ENCODE data around the gene KIAA1217.
"Not testable (repeated sequence)": the region's sequence is repeated elsewhere in the genome, so short reads cannot be mapped to it uniquely, and the experiment has no call there.

Gene KIAA1217

GRCh38 chr10:24476913-24477701 lies 268.2 kb downstream of the KIAA1217 start:
- Histone ChIP-seq H3K27ac (ENCODE audit: low read depth, low read length) (no peak overlapping the region), H3K27me3 (ENCODE audit: control insufficient read depth in 5 of 5, insufficient read depth in 4 of 5, low read length in 5 of 5) (no peaks in the 10 kb centered on the region), H3K4me1 (ENCODE audit: control insufficient read depth in 5 of 5, insufficient read depth in 5 of 5, low read length in 5 of 5) (no peaks in the 10 kb centered on the region), H3K9ac (ENCODE audit: low read length in 5 of 5) (no peak overlapping the region), H3K9me3 (ENCODE audit: control insufficient read depth in 5 of 5, low read length in 5 of 5) (peaks cover 0 to 4% (median 0%) of the 10 kb centered on the region in 5 donors), H3K4me3 (ENCODE audit: low read depth in 1 of 5, low read length in 5 of 5) (no peak overlapping the region), H3K36me3 (ENCODE audit: control insufficient read depth in 5 of 5, insufficient read depth in 5 of 5, low read length in 5 of 5) (peaks cover 3 to 30% (median 12%) of the 10 kb centered on the region in 5 donors)

GRCh38 chr10:24477915-24478314 lies 269.0 kb downstream of the KIAA1217 start:
- no peak overlapping the region for H3K27ac ChIP-seq (ENCODE audit: low read depth, low read length)
- H3K9ac ChIP-seq (ENCODE audit: low read length in 5 of 5) = no peak overlapping the region
- peaks cover 3 to 27% (median 12%) of the 10 kb centered on the region in 5 donors for H3K36me3 ChIP-seq (ENCODE audit: control insufficient read depth in 5 of 5, insufficient read depth in 5 of 5, low read length in 5 of 5)
- no peaks in the 10 kb centered on the region for H3K27me3 ChIP-seq (ENCODE audit: control insufficient read depth in 5 of 5, insufficient read depth in 4 of 5, low read length in 5 of 5)
- peaks cover 0 to under 1% (median 0%) of the 10 kb centered on the region in 5 donors for H3K4me1 ChIP-seq (ENCODE audit: control insufficient read depth in 5 of 5, insufficient read depth in 5 of 5, low read length in 5 of 5)
- no peak overlapping the region for H3K4me3 ChIP-seq (ENCODE audit: low read depth in 1 of 5, low read length in 5 of 5)
- H3K9me3 ChIP-seq (ENCODE audit: control insufficient read depth in 5 of 5, low read length in 5 of 5) = peaks cover 0 to 4% (median 0%) of the 10 kb centered on the region in 5 donors

DNA sequence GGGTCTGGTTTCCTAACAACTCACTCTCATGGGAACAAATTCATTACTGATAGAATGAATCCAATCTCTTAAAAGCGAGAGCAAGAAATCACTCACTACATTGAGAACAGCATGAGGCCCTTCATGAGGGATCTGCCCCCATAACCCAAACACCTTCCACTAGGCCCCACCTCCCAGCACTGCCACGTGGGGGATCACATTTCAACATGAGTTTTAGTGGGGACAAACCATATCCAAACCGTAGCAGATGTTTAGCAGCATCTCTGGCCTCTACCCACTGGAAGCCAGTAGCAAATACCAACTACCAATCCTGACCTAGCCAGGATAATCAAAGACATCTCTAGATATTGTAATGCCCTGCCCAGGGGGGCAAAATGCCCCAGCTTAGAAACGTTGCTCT lies 270.9 kb downstream of the KIAA1217 start:
- Histone ChIP-seq H3K27me3 (ENCODE audit: control insufficient read depth in 5 of 5, insufficient read depth in 4 of 5, low read length in 5 of 5) (no peaks in the 10 kb centered on the region), H3K9me3 (ENCODE audit: control insufficient read depth in 5 of 5, low read length in 5 of 5) (peaks cover 0 to 4% (median 0%) of the 10 kb centered on the region in 5 donors), H3K4me3 (ENCODE audit: low read depth in 1 of 5, low read length in 5 of 5) (no peak overlapping the region), H3K36me3 (ENCODE audit: control insufficient read depth in 5 of 5, insufficient read depth in 5 of 5, low read length in 5 of 5) (peaks cover 0 to 15% (median 3%) of the 10 kb centered on the region in 5 donors), H3K4me1 (ENCODE audit: control insufficient read depth in 5 of 5, insufficient read depth in 5 of 5, low read length in 5 of 5) (peaks cover 0 to 9% (median 5%) of the 10 kb centered on the region in 5 donors), H3K9ac (ENCODE audit: low read length in 5 of 5) (no peak overlapping the region), H3K27ac (ENCODE audit: low read depth, low read length) (no peak overlapping the region)

GRCh38 chr10:24480447-24480846 lies 271.5 kb downstream of the KIAA1217 start:
- Histone ChIP-seq H3K9ac (ENCODE audit: low read length in 5 of 5) (no peak overlapping the region), H3K27ac (ENCODE audit: low read depth, low read length) (no peak overlapping the region), H3K4me3 (ENCODE audit: low read depth in 1 of 5, low read length in 5 of 5) (no peak overlapping the region), H3K27me3 (ENCODE audit: control insufficient read depth in 5 of 5, insufficient read depth in 4 of 5, low read length in 5 of 5) (no peaks in the 10 kb centered on the region), H3K9me3 (ENCODE audit: control insufficient read depth in 5 of 5, low read length in 5 of 5) (peaks cover 0 to 4% (median 0%) of the 10 kb centered on the region in 5 donors), H3K4me1 (ENCODE audit: control insufficient read depth in 5 of 5, insufficient read depth in 5 of 5, low read length in 5 of 5) (peaks cover 0 to 9% (median 5%) of the 10 kb centered on the region in 5 donors), H3K36me3 (ENCODE audit: control insufficient read depth in 5 of 5, insufficient read depth in 5 of 5, low read length in 5 of 5) (peaks cover 0 to 15% (median under 1%) of the 10 kb centered on the region in 5 donors)

- Histone ChIP-seq H3K27ac (ENCODE audit: low read depth, low read length) (no peak overlapping the region), H3K4me1 (ENCODE audit: control insufficient read depth in 5 of 5, insufficient read depth in 5 of 5, low read length in 5 of 5) (peaks cover 0 to 9% (median 5%) of the 10 kb centered on the region in 5 donors), H3K36me3 (ENCODE audit: control insufficient read depth in 5 of 5, insufficient read depth in 5 of 5, low read length in 5 of 5) (peaks cover 0 to 16% (median 9%) of the 10 kb centered on the region in 5 donors), H3K9ac (ENCODE audit: low read length in 5 of 5) (no peak overlapping the region), H3K27me3 (ENCODE audit: control insufficient read depth in 5 of 5, insufficient read depth in 4 of 5, low read length in 5 of 5) (no peaks in the 10 kb centered on the region), H3K4me3 (ENCODE audit: low read depth in 1 of 5, low read length in 5 of 5) (no peak overlapping the region), H3K9me3 (ENCODE audit: control insufficient read depth in 5 of 5, low read length in 5 of 5) (peaks cover 0 to 4% (median 0%) of the 10 kb centered on the region in 5 donors)
Measured at GRCh38 chr10:24481241-24481640, 272.3 kb downstream of the KIAA1217 start.

- peaks cover 0 to 21% (median 14%) of the 10 kb centered on the region in 5 donors for H3K36me3 ChIP-seq (ENCODE audit: control insufficient read depth in 5 of 5, insufficient read depth in 5 of 5, low read length in 5 of 5)
- H3K9ac ChIP-seq (ENCODE audit: low read length in 5 of 5); H3K9me3 ChIP-seq (ENCODE audit: control insufficient read depth in 5 of 5, low read length in 5 of 5); H3K4me1 ChIP-seq (ENCODE audit: control insufficient read depth in 5 of 5, insufficient read depth in 5 of 5, low read length in 5 of 5); H3K27me3 ChIP-seq (ENCODE audit: control insufficient read depth in 5 of 5, insufficient read depth in 4 of 5, low read length in 5 of 5); H3K27ac ChIP-seq (ENCODE audit: low read depth, low read length); H3K4me3 ChIP-seq (ENCODE audit: low read depth in 1 of 5, low read length in 5 of 5): not testable (repeated sequence)
Measured at GRCh38 chr10:24482713-24483112, 273.8 kb downstream of the KIAA1217 start.

DNA sequence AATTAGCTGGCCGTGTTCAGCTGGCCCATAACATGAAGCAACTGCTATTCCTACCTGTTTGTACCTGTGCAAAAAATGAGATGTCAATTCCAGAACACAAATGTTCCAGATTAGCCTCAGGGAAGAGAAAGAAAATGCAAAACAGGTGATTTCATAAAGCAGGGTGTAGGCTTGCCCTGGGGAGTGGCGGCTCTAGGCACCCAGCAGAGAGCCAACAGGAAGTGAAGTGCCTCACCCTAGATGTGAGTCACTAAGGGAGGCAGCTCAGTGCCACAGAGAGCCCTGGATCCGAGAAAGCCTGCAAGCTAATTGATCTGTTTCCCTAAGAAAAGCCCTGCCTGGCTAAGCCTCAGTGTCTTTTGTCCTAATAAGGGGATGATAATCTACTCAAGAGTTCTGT lies 274.8 kb downstream of the KIAA1217 start:
- Histone ChIP-seq H3K4me1 (ENCODE audit: control insufficient read depth in 5 of 5, insufficient read depth in 5 of 5, low read length in 5 of 5) (peaks cover 0 to 9% (median 5%) of the 10 kb centered on the region in 5 donors), H3K9ac (ENCODE audit: low read length in 5 of 5) (no peak overlapping the region), H3K9me3 (ENCODE audit: control insufficient read depth in 5 of 5, low read length in 5 of 5) (peaks cover 0 to 4% (median 0%) of the 10 kb centered on the region in 5 donors), H3K27me3 (ENCODE audit: control insufficient read depth in 5 of 5, insufficient read depth in 4 of 5, low read length in 5 of 5) (no peaks in the 10 kb centered on the region), H3K36me3 (ENCODE audit: control insufficient read depth in 5 of 5, insufficient read depth in 5 of 5, low read length in 5 of 5) (peaks cover 0 to 20% (median 14%) of the 10 kb centered on the region in 5 donors), H3K4me3 (ENCODE audit: low read depth in 1 of 5, low read length in 5 of 5) (no peak overlapping the region), H3K27ac (ENCODE audit: low read depth, low read length) (no peak overlapping the region)

DNA sequence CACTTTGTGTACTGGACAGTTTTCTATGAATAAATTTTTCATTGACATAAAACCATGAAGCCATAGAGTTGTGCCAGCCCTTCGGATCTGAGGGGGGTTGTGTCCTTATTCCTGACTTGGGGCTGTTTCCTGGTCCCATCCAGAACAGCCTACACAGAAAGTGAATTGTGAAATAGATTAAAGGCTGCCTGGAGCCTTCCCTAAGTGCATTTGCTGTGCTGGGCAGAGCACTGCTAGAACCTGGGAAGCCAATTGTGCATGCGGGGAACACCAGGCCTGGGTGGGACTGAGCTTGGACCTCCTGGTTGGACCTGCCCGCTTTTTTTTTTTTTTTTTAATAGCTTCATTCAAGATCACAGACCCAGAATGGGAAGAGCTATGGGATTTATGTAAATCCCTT lies 275.8 kb downstream of the KIAA1217 start:
- H3K4me3 ChIP-seq (ENCODE audit: low read depth in 1 of 5, low read length in 5 of 5) = no peak overlapping the region
- H3K9me3 ChIP-seq (ENCODE audit: control insufficient read depth in 5 of 5, low read length in 5 of 5) = peaks cover 0 to 2% (median 0%) of the 10 kb centered on the region in 5 donors
- peaks cover 0 to 9% (median 5%) of the 10 kb centered on the region in 5 donors for H3K4me1 ChIP-seq (ENCODE audit: control insufficient read depth in 5 of 5, insufficient read depth in 5 of 5, low read length in 5 of 5)
- no peak overlapping the region for H3K27ac ChIP-seq (ENCODE audit: low read depth, low read length)
- peaks cover 0 to 20% (median 14%) of the 10 kb centered on the region in 5 donors for H3K36me3 ChIP-seq (ENCODE audit: control insufficient read depth in 5 of 5, insufficient read depth in 5 of 5, low read length in 5 of 5)
- H3K27me3 ChIP-seq (ENCODE audit: control insufficient read depth in 5 of 5, insufficient read depth in 4 of 5, low read length in 5 of 5) = no peaks in the 10 kb centered on the region
- no peak overlapping the region for H3K9ac ChIP-seq (ENCODE audit: low read length in 5 of 5)

DNA sequence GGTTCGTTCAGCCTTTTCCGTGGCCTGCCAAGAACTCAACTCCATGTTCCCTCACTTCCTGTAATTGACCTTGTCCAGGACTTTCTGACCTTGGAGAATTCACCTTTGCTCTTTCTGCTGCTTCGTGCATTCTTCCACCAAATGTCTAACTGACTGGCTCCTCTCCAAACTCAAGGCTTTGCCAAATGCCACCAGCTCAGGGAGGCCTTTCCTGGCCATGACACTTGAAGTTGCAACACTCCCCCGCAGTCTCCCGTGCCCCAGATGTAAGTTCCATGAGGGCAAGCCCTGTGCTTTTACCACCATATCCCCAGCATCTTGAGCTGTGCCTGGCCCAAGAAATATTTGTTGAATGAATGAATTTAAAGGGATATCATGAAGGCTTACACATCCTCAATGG lies 276.4 kb downstream of the KIAA1217 start:
- no peak overlapping the region for H3K9ac ChIP-seq (ENCODE audit: low read length in 5 of 5)
- H3K4me1 ChIP-seq (ENCODE audit: control insufficient read depth in 5 of 5, insufficient read depth in 5 of 5, low read length in 5 of 5) = peaks cover 0 to 9% (median 5%) of the 10 kb centered on the region in 5 donors
- H3K9me3 ChIP-seq (ENCODE audit: control insufficient read depth in 5 of 5, low read length in 5 of 5) = peaks cover 0 to 2% (median 0%) of the 10 kb centered on the region in 5 donors
- no peak overlapping the region for H3K27ac ChIP-seq (ENCODE audit: low read depth, low read length)
- no peaks in the 10 kb centered on the region for H3K27me3 ChIP-seq (ENCODE audit: control insufficient read depth in 5 of 5, insufficient read depth in 4 of 5, low read length in 5 of 5)
- H3K4me3 ChIP-seq (ENCODE audit: low read depth in 1 of 5, low read length in 5 of 5) = no peak overlapping the region
- H3K36me3 ChIP-seq (ENCODE audit: control insufficient read depth in 5 of 5, insufficient read depth in 5 of 5, low read length in 5 of 5) = peaks cover 0 to 20% (median 14%) of the 10 kb centered on the region in 5 donors

DNA sequence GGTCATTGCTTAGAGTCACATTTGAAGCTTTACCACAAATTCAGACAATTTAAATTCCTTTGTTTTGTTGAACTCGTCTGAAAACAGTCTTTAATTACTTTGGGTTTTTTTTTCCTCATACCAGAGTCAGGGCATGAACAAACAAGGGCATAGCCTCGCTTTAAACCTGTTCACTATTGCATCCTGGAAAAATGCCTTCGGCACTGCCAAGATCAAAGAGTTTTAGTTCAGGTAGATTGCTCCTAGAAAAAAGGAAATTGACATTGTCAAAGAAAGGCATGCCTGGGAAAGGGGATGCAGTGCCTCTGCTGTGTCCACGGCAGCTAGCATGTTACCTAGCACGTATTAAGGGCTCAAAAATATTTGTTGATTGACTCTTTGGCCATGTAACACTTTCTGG lies 279.7 kb downstream of the KIAA1217 start:
- peaks cover 0 to 25% (median 14%) of the 10 kb centered on the region in 5 donors for H3K36me3 ChIP-seq (ENCODE audit: control insufficient read depth in 5 of 5, insufficient read depth in 5 of 5, low read length in 5 of 5)
- no peaks in the 10 kb centered on the region for H3K27me3 ChIP-seq (ENCODE audit: control insufficient read depth in 5 of 5, insufficient read depth in 4 of 5, low read length in 5 of 5)
- peaks cover 0 to 2% (median 0%) of the 10 kb centered on the region in 5 donors for H3K9me3 ChIP-seq (ENCODE audit: control insufficient read depth in 5 of 5, low read length in 5 of 5)
- H3K4me3 ChIP-seq (ENCODE audit: low read depth in 1 of 5, low read length in 5 of 5) = no peak overlapping the region
- H3K9ac ChIP-seq (ENCODE audit: low read length in 5 of 5) = no peak overlapping the region
- peaks cover 0 to 4% (median 2%) of the 10 kb centered on the region in 5 donors for H3K4me1 ChIP-seq (ENCODE audit: control insufficient read depth in 5 of 5, insufficient read depth in 5 of 5, low read length in 5 of 5)
- no peak overlapping the region for H3K27ac ChIP-seq (ENCODE audit: low read depth, low read length)
